Activated CD8-positive, alpha-beta memory T cell treated with anti-CD3 and anti-CD28 coated beads, Interleukin-2, amount 50 U/mL, for 24 hours (primary cell): Measurements from ENCODE around the gene DUOXA1.

ENCODE experiments used
- DNase-seq: peaks from one replicate; pipeline ENCODE4 v3.0.0-alpha.2; 2020; ENCODE audit errors: extremely low read depth

DUOXA1 gene

DNA sequence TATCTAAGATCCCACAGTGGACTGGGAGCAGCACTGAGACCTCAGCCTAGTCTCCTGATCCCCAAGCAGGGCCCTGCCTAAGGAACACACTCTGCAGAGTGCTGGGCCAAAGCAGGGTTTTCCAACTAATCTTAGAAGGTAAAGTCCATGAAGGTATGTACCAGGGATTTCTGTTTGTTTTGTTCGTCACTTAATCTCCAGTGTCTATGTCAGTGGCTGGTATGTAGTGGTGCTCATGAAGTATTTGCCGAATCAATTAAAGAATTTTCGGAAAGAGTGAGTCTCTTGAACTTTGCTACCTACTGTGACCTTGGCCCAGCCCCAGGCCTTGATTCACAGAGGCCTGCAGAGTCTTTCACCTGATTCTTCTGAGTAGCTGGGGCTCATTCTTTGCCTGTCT, 1.8 kb upstream of the DUOXA1 start:
- no peak for DNase-seq

DNA sequence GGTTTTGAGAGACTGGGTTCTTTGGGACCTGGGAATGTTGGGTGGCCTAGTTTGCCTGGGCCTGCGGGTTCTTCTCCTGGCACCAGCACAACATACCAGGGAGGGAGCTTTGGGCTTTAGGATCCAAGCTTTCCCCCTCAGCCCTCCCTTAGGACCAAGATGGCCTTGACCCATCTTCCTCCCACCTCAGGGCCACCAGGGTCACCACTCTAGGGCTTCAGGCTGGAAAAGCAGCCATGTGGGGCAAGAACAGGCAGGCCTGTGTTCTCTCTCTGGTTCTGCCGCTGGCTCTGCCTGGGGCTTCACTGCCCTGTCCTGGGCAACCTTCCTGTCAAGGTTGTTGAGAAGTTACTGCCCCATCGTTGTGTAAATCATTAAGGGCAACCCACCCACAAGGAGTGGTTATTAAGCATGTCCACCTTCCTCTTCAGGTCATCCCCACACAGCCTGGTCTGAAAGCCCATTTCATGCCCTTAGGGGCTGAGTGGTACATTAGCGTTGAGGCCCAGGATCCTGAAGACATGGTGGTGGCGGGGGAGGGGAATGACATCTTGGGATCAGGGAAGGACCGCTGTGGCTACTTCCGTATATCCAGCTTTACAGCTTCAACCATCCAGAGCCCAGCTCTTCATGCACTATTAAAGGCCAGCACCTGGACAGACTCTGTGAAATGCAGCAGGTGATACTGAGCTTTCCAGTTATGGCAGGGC, 767 bp upstream of the DUOXA1 start:
- no peak for DNase-seq

GRCh38 chr15:45128971-45129639, 574 bp downstream of the DUOXA1 start:
- no peak for DNase-seq

DNA sequence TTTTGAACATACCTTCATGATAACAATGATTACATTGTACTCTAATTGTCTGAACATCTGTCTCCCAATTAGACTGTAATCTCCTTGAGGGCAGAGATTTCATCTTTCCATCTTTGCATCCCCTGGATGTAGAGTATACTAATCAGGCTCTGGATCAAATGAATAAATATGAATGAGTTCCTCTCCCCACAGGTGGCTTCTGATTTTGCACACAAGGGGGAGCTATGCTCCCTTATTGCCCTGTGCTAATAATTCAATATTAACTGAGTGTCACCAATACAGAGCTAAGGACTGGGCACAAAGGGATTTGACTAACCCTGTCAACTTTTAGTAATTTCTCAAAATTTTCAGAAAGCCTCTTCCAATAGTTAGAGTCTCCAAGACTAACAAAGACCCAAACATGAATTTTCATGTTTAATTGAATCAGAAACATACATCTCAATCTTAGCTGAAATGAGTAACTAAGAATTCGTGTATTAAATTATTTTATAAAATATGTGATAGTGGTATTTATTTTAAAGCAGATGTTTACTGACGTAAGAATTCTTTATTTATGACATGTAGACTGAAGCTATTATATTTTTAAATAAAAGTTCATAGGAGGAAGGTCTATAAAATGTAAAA, 3.0 kb downstream of the DUOXA1 start:
- DNase-seq: no peak

GRCh38 chr15:45123397-45123796, 6.3 kb downstream of the DUOXA1 start:
- DNase-seq: no peak

DNA sequence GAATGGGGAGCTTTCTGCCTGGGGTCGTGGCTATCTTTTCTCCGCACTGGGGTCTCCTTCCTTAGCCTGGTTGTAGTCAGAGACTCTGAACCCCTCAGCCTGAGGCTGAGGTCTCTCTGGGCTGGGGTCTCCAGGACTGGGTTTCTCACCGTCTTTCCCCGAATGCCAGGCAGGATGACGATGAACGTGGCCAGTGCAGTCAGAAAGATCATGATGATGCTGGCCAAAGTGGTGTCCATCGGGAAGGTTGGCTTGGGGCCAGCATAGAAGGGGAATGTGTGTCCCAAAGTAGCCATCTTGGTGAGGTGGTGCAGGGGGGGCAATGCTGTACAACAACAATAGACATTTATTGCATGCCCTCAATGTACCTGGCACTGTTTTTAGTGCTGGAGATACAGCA, 7.0 kb downstream of the DUOXA1 start:
- DNase-seq: no peak

GRCh38 chr15:45121706-45122417, 7.8 kb downstream of the DUOXA1 start:
- DNase-seq: no peak

GRCh38 chr15:45121020-45121419, 8.7 kb downstream of the DUOXA1 start:
- DNase-seq: no peak

GRCh38 chr15:45120081-45120972, 9.4 kb downstream of the DUOXA1 start:
- no peak for DNase-seq

- no peak for DNase-seq
These were observed 10.7 kb downstream of the DUOXA1 start for GRCh38 chr15:45118996-45119395.

GRCh38 chr15:45118131-45118588, 11.5 kb downstream of the DUOXA1 start:
- peak; percentile 51 for DNase-seq

DNA sequence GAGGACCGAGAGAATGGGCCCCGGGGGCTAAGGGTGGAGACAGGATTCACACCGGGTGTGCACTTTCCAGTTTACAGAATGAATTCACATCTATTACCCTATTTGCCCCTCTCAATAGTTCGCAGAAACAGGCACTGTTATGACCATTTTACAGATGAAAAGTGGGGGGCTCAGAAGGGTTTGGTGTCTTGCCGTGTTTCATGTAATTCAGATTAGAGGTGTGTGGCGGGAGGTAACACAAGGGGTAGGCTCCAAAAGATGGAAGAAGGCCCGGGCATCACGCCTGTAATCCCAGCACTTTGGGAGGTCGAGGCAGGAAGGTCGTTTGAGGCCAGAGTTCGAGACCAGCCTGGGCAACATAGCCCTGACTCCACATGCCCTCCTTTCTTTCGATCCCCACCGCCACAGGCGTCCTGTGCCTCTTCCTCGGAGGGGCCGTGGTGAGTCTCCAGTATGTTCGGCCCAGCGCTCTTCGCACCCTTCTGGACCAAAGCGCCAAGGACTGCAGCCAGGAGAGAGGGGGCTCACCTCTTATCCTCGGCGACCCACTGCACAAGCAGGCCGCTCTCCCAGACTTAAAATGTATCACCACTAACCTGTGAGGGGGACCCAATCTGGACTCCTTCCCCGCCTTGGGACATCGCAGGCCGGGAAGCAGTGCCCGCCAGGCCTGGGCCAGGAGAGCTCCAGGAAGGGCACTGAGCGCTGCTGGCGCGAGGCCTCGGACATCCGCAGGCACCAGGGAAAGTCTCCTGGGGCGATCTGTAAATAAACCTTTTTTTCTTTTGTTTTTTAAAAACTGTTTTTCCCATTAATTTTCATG, 12.2 kb downstream of the DUOXA1 start:
- DNase-seq: no peak

- no peak for DNase-seq
These were observed 13.0 kb downstream of the DUOXA1 start for GRCh38 chr15:45116482-45117307.

DNA sequence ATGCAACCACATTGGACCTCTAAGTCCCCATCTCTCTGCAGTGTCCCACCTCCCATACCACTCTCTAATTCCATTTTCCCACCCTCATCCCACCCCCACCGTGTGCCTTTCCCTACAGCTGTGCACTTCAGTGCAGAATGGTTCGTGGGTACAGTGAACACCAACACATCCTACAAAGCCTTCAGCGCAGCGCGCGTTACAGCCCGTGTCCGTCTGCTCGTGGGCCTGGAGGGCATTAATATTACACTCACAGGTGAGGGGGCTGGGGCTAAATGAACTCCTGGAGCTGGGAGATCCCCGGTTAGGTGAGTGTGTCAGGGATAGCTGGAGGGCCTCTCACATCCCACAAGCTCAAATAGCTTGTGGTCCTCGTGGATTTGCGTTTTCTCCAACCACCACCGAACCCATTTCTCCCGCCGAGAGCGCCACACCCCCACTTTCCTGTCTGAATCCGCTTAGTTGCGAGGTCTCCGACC, 13.6 kb downstream of the DUOXA1 start:
- DNase-seq: no peak

GRCh38 chr15:45115312-45115820, 14.3 kb downstream of the DUOXA1 start:
- no peak for DNase-seq

DNA sequence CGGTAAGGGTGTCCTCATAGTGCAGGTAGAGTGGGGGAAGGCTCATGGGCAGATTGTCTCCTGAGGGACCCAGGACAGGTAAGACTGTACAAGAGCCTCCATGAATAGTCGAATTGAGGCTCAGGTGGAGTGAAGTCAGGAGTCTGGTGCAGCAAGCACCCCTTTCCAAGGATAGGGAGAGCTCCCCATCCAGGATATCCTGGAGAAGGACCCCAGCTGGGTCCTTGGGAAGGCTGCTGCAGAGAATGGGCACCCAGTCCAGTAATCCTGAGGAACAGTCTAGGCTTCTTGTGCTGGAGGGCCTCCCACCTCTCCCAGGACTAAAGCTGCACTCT, 15.0 kb downstream of the DUOXA1 start:
- DNase-seq: no peak

GRCh38 chr15:45114076-45114750, 15.5 kb downstream of the DUOXA1 start, which contains the start of the genes DUOX2 and DUOXA2:
DUOX2 (minus strand) TSS chr15:45114172; CDS start chr15:45113411, 761 bp downstream.
DUOXA2 (plus strand) TSS chr15:45114326; CDS start chr15:45114606, 280 bp downstream.
- no peak for DNase-seq

DNA sequence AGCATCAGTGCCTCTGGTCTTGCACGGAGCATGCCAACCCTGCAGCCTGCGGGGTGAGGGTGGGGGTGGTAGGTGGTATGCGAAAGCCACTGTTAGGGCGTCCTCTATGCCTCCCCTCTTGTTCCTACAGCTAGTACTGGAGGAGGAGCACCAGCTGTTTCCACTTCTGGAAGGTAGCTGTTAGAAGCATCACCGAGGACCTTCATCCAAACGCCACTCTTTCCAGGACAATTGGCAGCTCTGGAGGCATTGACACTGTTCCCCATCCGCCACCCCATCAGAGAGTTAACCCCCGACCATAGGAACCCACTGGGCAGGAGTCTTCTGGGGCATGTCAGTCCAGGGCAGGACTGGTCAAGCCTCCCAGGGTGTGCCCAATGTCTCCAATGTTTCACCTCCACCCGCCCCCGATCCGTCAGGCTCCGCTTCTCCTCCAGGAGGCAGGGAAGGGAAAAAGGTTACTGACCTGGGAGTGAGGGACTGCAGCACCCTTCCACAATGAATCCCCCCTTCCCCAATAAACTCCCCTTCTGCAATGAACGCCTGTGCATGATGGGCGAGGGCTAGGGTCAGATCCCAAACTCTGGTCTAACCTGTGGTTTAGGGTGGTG, 16.2 kb downstream of the DUOXA1 start:
- no peak for DNase-seq
